ENCODE measurements around the gene GADD45G.

GRCh38 chr9:89597711-89598362 is 7.0 kb upstream of the GADD45G start:
- TF ChIP-seq CTCF (IDR thresholded peaks at IDR 0.05 in 2 of 3, conservative IDR thresholded peaks at IDR 0.05 in 1 of 3; ENCODE audit: control insufficient read depth in 2 of 3, extremely low read depth in 1 of 3, insufficient read depth in 1 of 3, low read depth in 3 of 3, low read length in 3 of 3) (peak; percentile 73 to 91 (median 90)), IRF3 (IDR thresholded peaks at IDR 0.05) (no peak), NFYB (IDR thresholded peaks at IDR 0.05; ENCODE audit: insufficient read depth, low read depth, low read length) (no peak), ZBTB4 (CRISPR knock-in tag; IDR thresholded peaks at IDR 0.05) (no peak), CEBPZ (IDR thresholded peaks at IDR 0.05; ENCODE audit: low read depth, low read length) (no peak), CHD2 (IDR thresholded peaks at IDR 0.05; ENCODE audit: borderline replicate concordance, low read depth, low read length) (no peak), USF2 (IDR thresholded peaks at IDR 0.05; ENCODE audit: borderline replicate concordance, low read depth, low read length) (no peak), ZNF384 (IDR thresholded peaks at IDR 0.05; ENCODE audit: borderline replicate concordance, low read depth, low read length) (no peak)

Measured in GM12878 (cell line).